H9 (cell line): ENCODE data around the gene PKN1. TPM values are rescaled to one million over a fixed set of nuclear protein-coding genes. Genes with fewer than 3 reads are reported as not detected.

Experiments used
- DNase-seq: peaks from one replicate; pipeline ENCODE4 v3.0.0-alpha.2; 2017
- H2AFZ ChIP-seq: one replicate; pipeline ENCODE4 v1.6.1; 2013; ENCODE audit warnings: mild to moderate bottlenecking, low read length, control low read depth, moderate library complexity
- H2AK5ac ChIP-seq: 2 replicates; pipeline ENCODE4 v1.6.1; 2013; ENCODE audit warnings: low read length, control low read depth, mixed read lengths; ENCODE audit not compliant: insufficient read length
- H2BK120ac ChIP-seq: one replicate; pipeline ENCODE4 v1.6.1; 2013; ENCODE audit warnings: low read depth, mild to moderate bottlenecking, low read length, control low read depth, inconsistent platforms; ENCODE audit not compliant: poor library complexity, severe bottlenecking
- H2BK12ac ChIP-seq: 2 replicates; pipeline ENCODE4 v1.6.1; 2013; ENCODE audit warnings: low read length, control low read depth, mixed read lengths, low read depth; ENCODE audit not compliant: insufficient read length
- H2BK15ac ChIP-seq: 2 replicates; pipeline ENCODE4 v1.6.1; 2013; ENCODE audit warnings: low read depth, low read length, control low read depth
- H2BK20ac ChIP-seq: one replicate; pipeline ENCODE4 v1.6.1; 2013; ENCODE audit warnings: low read depth, mild to moderate bottlenecking, low read length, control low read depth, inconsistent platforms; ENCODE audit not compliant: poor library complexity, severe bottlenecking
- H2BK5ac ChIP-seq: 2 replicates; pipeline ENCODE4 v1.6.1; 2013; ENCODE audit warnings: low read length, control low read depth, mixed read lengths; ENCODE audit not compliant: insufficient read length
- H3K14ac ChIP-seq: 2 replicates; pipeline ENCODE4 v1.6.1; 2013; ENCODE audit warnings: low read length, control low read depth; ENCODE audit not compliant: insufficient read depth
- H3K18ac ChIP-seq: 2 replicates; pipeline ENCODE4 v1.6.1; 2013; ENCODE audit warnings: low read depth, mild to moderate bottlenecking, mixed read lengths, low read length, control low read depth; ENCODE audit not compliant: insufficient read length
- H3K23ac ChIP-seq: 2 replicates; pipeline ENCODE4 v1.6.1; 2013; ENCODE audit warnings: low read length, control low read depth, mixed read lengths, low read depth; ENCODE audit not compliant: insufficient read length
- H3K23me2 ChIP-seq: 2 replicates; pipeline ENCODE4 v1.6.1; 2013; ENCODE audit warnings: low read depth, mild to moderate bottlenecking, mixed read lengths, low read length, control low read depth; ENCODE audit not compliant: insufficient read length, poor library complexity, severe bottlenecking
- H3K27ac ChIP-seq: 2 replicates; pipeline ENCODE4 v1.5.1; 2013; ENCODE audit warnings: low read length, control low read depth, mixed read lengths, low read depth; ENCODE audit not compliant: insufficient read length
- H3K27me3 ChIP-seq: 2 replicates; pipeline ENCODE4 v1.6.1; 2013; ENCODE audit warnings: low read length, control low read depth, inconsistent platforms; ENCODE audit not compliant: insufficient read depth
- H3K4ac ChIP-seq: 2 replicates; pipeline ENCODE4 v1.6.1; 2013; ENCODE audit warnings: low read depth, mild to moderate bottlenecking, control low read depth, inconsistent platforms, low read length, moderate library complexity
- H3K4me1 ChIP-seq: 2 replicates; pipeline ENCODE4 v1.6.1; 2013; ENCODE audit warnings: low read length, control low read depth, inconsistent platforms; ENCODE audit not compliant: insufficient read depth
- H3K4me2 ChIP-seq: 2 replicates; pipeline ENCODE4 v1.6.1; 2013; ENCODE audit warnings: low read length, control low read depth, mixed read lengths; ENCODE audit not compliant: insufficient read length, insufficient read depth
- H3K56ac ChIP-seq: 2 replicates; pipeline ENCODE4 v1.6.1; 2013; ENCODE audit warnings: low read depth, mild to moderate bottlenecking, mixed read lengths, low read length, control low read depth; ENCODE audit not compliant: insufficient read length
- H3K79me1 ChIP-seq: 2 replicates; pipeline ENCODE4 v1.6.1; 2013; ENCODE audit warnings: low read depth, mild to moderate bottlenecking, moderate library complexity, low read length, control low read depth, inconsistent platforms; ENCODE audit not compliant: insufficient read depth, poor library complexity, severe bottlenecking
- H3K79me2 ChIP-seq: 2 replicates; pipeline ENCODE4 v1.6.1; 2013; ENCODE audit warnings: low read length, control low read depth, inconsistent platforms; ENCODE audit not compliant: insufficient read depth
- H3K9ac ChIP-seq: 2 replicates; pipeline ENCODE4 v1.6.1; 2013; ENCODE audit warnings: low read length, control low read depth, mixed read lengths; ENCODE audit not compliant: insufficient read length; ENCODE audit errors: extremely low read depth
- H3K9me3 ChIP-seq: one replicate; pipeline ENCODE4 v1.6.1; 2013; ENCODE audit warnings: low read depth, low read length, inconsistent platforms; ENCODE audit not compliant: control insufficient read depth
- H3T11ph ChIP-seq: one replicate; pipeline ENCODE4 v1.6.1; 2013; ENCODE audit warnings: mild to moderate bottlenecking, low read length, control low read depth, inconsistent platforms
- H4K20me1 ChIP-seq: one replicate; pipeline ENCODE4 v1.6.1; 2013; ENCODE audit not compliant: control insufficient read depth, insufficient read length, insufficient read depth
- H4K5ac ChIP-seq: 2 replicates; pipeline ENCODE4 v1.6.1; 2013; ENCODE audit warnings: low read depth, mild to moderate bottlenecking, mixed read lengths, low read length, control low read depth; ENCODE audit not compliant: insufficient read length
- H4K8ac ChIP-seq: replicated peaks from 2 replicates; pipeline ENCODE4 v1.6.1; 2013; ENCODE audit warnings: low read length, control low read depth, mixed read lengths, low read depth; ENCODE audit not compliant: insufficient read length
- H4K91ac ChIP-seq: 2 replicates; pipeline ENCODE4 v1.6.1; 2013; ENCODE audit warnings: low read depth, mild to moderate bottlenecking, moderate library complexity, mixed read lengths, low read length, control low read depth; ENCODE audit not compliant: insufficient read length
- H3K27ac Mint-ChIP-seq, 3 experiments: 2 replicates in 2 of 3; 3 replicates in 1 of 3; pipeline ENCODE4 v1.8.0; 2020 to 2021; ENCODE audit warnings: mixed read lengths in 3 of 3, mild to moderate bottlenecking in 1 of 3, moderate library complexity in 1 of 3
- H3K27me3 Mint-ChIP-seq: 2 replicates; pipeline ENCODE4 v1.8.0; 2021; ENCODE audit warnings: low read depth, mild to moderate bottlenecking, moderate library complexity, mixed read lengths
- H3K36me3 Mint-ChIP-seq, 3 experiments: 2 replicates in 2 of 3; 3 replicates in 1 of 3; pipeline ENCODE4 v1.8.0; 2020 to 2021; ENCODE audit warnings: low read depth in 3 of 3, mixed read lengths in 3 of 3; ENCODE audit not compliant: insufficient read depth in 1 of 3
- H3K4me1 Mint-ChIP-seq, 2 experiments: 2 replicates each; pipeline ENCODE4 v1.8.0; 2020; ENCODE audit warnings: mixed read lengths in 2 of 2
- H3K4me3 Mint-ChIP-seq, 2 experiments: 2 replicates in 1 of 2; 3 replicates in 1 of 2; pipeline ENCODE4 v1.8.0; 2020 to 2021; ENCODE audit warnings: mild to moderate bottlenecking in 2 of 2, mixed read lengths in 2 of 2, moderate library complexity in 1 of 2
- H3K9me3 Mint-ChIP-seq, 2 experiments: 2 replicates in 1 of 2; 3 replicates in 1 of 2; pipeline ENCODE4 v1.8.0; 2020; ENCODE audit warnings: mild to moderate bottlenecking in 2 of 2, mixed read lengths in 2 of 2, moderate library complexity in 1 of 2
- CTCF ChIP-seq: fragments of 200-600 bp; sonication (generic); conservative IDR thresholded peaks from 3 replicates; pipeline ENCODE4 v1.8.0; 2021; ENCODE audit warnings: antibody characterized with exemption, mild to moderate bottlenecking
- WGBS: extraction: QIAGEN DNeasy Blood & Tissue Kit; methylation state at CpG from one replicate; pipeline ENCODE4 v1.1.7; 2013; ENCODE audit warnings: missing lambda C conversion rate, low lambda C conversion rate, mixed read lengths; ENCODE audit not compliant: insufficient read length; ENCODE audit errors: extremely low coverage; 5-methylcytosine and 5-hydroxymethylcytosine counted together
- total RNA-seq: library from RNA; stranded (reverse); gene quantifications from 2 replicates; pipeline ENCODE4 v1.2.1, GENCODE V29; 2021

Gene PKN1
- total RNA-seq, 1 experiment from 2014 or later, result 159 TPM

- H3K4me1 Mint-ChIP-seq, result peaks cover 23 to 24% of the 10 kb centered on the region in 2 experiments
- H4K91ac ChIP-seq, result no peak overlapping the region
- no peak overlapping the region for H2BK20ac ChIP-seq
- no peak overlapping the region for H2BK12ac ChIP-seq
- H3K4me3 Mint-ChIP-seq, result no peak overlapping the region
- H3K56ac ChIP-seq, result no peak overlapping the region
- H3K27me3 Mint-ChIP-seq, result no peaks in the 10 kb centered on the region
- H3K4me2 ChIP-seq, result no peak overlapping the region
- no peak overlapping the region for H3K23ac ChIP-seq
- no peak overlapping the region for H3K9ac ChIP-seq
- H3K4me1 ChIP-seq, result no peaks in the 10 kb centered on the region
- H4K5ac ChIP-seq, result no peak overlapping the region
- H3K27ac Mint-ChIP-seq, result peak overlapping the region in 1 of 3 experiments; percentile 70; a peak in 1 of 7 replicates
- no peak overlapping the region for H3K14ac ChIP-seq
- no peaks in the 10 kb centered on the region for H3K27me3 ChIP-seq
- H3K79me1 ChIP-seq, result peaks cover 6% of the 10 kb centered on the region
- WGBS, result no CpG with 5 or more reads among the region's 8 CpGs
- H3K18ac ChIP-seq, result no peak overlapping the region
- no peak overlapping the region for H2BK5ac ChIP-seq
- H2AFZ ChIP-seq, result no peak overlapping the region
- H2BK120ac ChIP-seq, result no peak overlapping the region
- no peak overlapping the region for H3T11ph ChIP-seq
- H3K27ac ChIP-seq, result no peak overlapping the region
- no peak for DNase-seq
- peaks cover 31% of the 10 kb centered on the region for H3K79me2 ChIP-seq
- no peaks in the 10 kb centered on the region for H4K20me1 ChIP-seq
- no peak overlapping the region for H3K4ac ChIP-seq
- no peaks in the 10 kb centered on the region; a peak in 1 of 5 replicates for H3K9me3 Mint-ChIP-seq
- peaks cover 53 to 84% (median 83%) of the 10 kb centered on the region in 3 experiments for H3K36me3 Mint-ChIP-seq
- no peaks in the 10 kb centered on the region for H3K9me3 ChIP-seq
- H2BK15ac ChIP-seq, result no peak overlapping the region
- H3K23me2 ChIP-seq, result no peaks in the 10 kb centered on the region
- no peak overlapping the region for H2AK5ac ChIP-seq
- no peak overlapping the region for H4K8ac ChIP-seq
- no peak for TF ChIP-seq CTCF
Measured at GRCh38 chr19:14411938-14412245, 21.2 kb upstream of the PKN1 start.
